Activated T-helper 2 cell treated with anti-CD3 and anti-CD28 coated beads, Interferon-gamma antibody, Interleukin-2, Interleukin-4, amounts not matched to agents 10 μg/mL and 5 μg/mL and 100 μg/mL, durations not matched to agents 14 hours and 24 hours and 36 hours (primary cell): ENCODE measurements around the gene DST. TPM values are rescaled to one million over a fixed set of nuclear protein-coding genes. Genes with fewer than 3 reads are reported as not detected.

Source experiments
- DNase-seq: peaks from one replicate; pipeline ENCODE4 v3.0.0; 2021; ENCODE audit warnings: low spot score
- H3K27ac Mint-ChIP-seq: one replicate; pipeline ENCODE4 v1.8.0; 2021; ENCODE audit warnings: mixed read lengths
- H3K27me3 Mint-ChIP-seq: one replicate; pipeline ENCODE4 v1.8.0; 2021; ENCODE audit warnings: low read depth, mixed read lengths
- H3K36me3 Mint-ChIP-seq: one replicate; pipeline ENCODE4 v1.8.0; 2021; ENCODE audit warnings: low read depth, mixed read lengths
- H3K4me1 Mint-ChIP-seq: one replicate; pipeline ENCODE4 v1.8.0; 2021; ENCODE audit warnings: low read depth, mixed read lengths
- H3K4me3 Mint-ChIP-seq: one replicate; pipeline ENCODE4 v1.8.0; 2021; ENCODE audit warnings: low read depth, mild to moderate bottlenecking, moderate library complexity, mixed read lengths
- H3K9me3 Mint-ChIP-seq: one replicate; pipeline ENCODE4 v1.8.0; 2021; ENCODE audit warnings: mixed read lengths
- intact Hi-C: fragments of 100-400 bp; cut with micrococcal nuclease; formaldehyde crosslinking; loops from one replicate; pipeline ENCODE4 v1.15.1; 2023
- total RNA-seq: library from RNA; stranded (reverse); gene quantifications from 2 replicates; pipeline ENCODE4 v1.2.3, GENCODE V29; 2022

Gene DST
- total RNA-seq = 7.2 and 11.8 TPM in 2 replicates

GRCh38 chr6:56642366-56643261 is at the start of gene DST:
DST (minus strand) TSS chr6:56642889.
- Mint-ChIP-seq H3K4me1 (no peaks in the 10 kb centered on the region), H3K4me3 (no peak within 1 kb of the TSS), H3K9me3 (no peaks in the 10 kb centered on the region), H3K27ac (no peak within 1 kb of the TSS), H3K27me3 (no peaks in the 10 kb centered on the region), H3K36me3 (no peaks in the 10 kb centered on the region)
- intact Hi-C loops = no loop called here
- DNase-seq = no peak

GRCh38 chr6:56691814-56692213 is 49.1 kb upstream of the DST start:
- Mint-ChIP-seq H3K27me3 (no peaks in the 10 kb centered on the region), H3K36me3 (no peaks in the 10 kb centered on the region), H3K9me3 (no peaks in the 10 kb centered on the region), H3K4me1 (no peaks in the 10 kb centered on the region), H3K27ac (no peak overlapping the region), H3K4me3 (no peak overlapping the region)
- DNase-seq = no peak
- intact Hi-C loops = no loop called here

GRCh38 chr6:56691286-56691595 is 48.6 kb upstream of the DST start:
- Mint-ChIP-seq H3K27ac (no peak overlapping the region), H3K9me3 (no peaks in the 10 kb centered on the region), H3K27me3 (no peaks in the 10 kb centered on the region), H3K36me3 (no peaks in the 10 kb centered on the region), H3K4me3 (no peak overlapping the region), H3K4me1 (no peaks in the 10 kb centered on the region)
- intact Hi-C loops = no loop called here
- DNase-seq = no peak

- Mint-ChIP-seq H3K27me3 (peaks cover 2% of the 10 kb centered on the region), H3K9me3 (no peaks in the 10 kb centered on the region), H3K4me3 (no peak overlapping the region), H3K36me3 (no peaks in the 10 kb centered on the region), H3K27ac (no peak overlapping the region), H3K4me1 (no peaks in the 10 kb centered on the region)
- intact Hi-C loops = no loop called here
- no peak for DNase-seq
Measured at GRCh38 chr6:56690519-56691285, 48.0 kb upstream of the DST start.

GRCh38 chr6:56689663-56690062 is 47.0 kb upstream of the DST start:
- Mint-ChIP-seq H3K27ac (no peak overlapping the region), H3K4me3 (no peak overlapping the region), H3K4me1 (no peaks in the 10 kb centered on the region), H3K27me3 (peaks cover 5% of the 10 kb centered on the region), H3K36me3 (no peaks in the 10 kb centered on the region), H3K9me3 (no peaks in the 10 kb centered on the region)
- intact Hi-C loops = no loop called here
- DNase-seq = no peak

DNA sequence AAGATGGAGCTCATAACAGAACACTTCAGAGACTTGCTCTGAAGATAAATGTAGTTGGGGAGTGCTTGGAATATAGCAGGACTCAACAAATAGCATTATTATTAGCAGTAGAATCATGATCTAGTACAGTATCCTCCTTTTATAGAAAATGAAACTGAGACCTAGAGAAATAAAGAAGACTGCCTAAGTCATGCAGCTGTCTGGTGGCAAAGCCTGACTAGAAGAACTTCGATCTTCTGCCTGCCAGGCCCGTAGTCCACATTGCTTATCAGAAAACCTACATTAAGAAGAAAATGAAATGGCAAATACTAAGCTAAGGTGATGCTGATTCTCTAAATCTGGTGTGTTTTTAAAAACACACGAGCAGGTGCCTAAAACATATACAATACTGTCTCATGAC is 46.4 kb upstream of the DST start:
- no peak overlapping the region for H3K27ac Mint-ChIP-seq
- intact Hi-C loops = no loop called here
- H3K4me1 Mint-ChIP-seq = no peaks in the 10 kb centered on the region
- H3K9me3 Mint-ChIP-seq = no peaks in the 10 kb centered on the region
- no peak for DNase-seq
- no peak overlapping the region for H3K4me3 Mint-ChIP-seq
- peaks cover 5% of the 10 kb centered on the region for H3K27me3 Mint-ChIP-seq
- no peaks in the 10 kb centered on the region for H3K36me3 Mint-ChIP-seq

DNA sequence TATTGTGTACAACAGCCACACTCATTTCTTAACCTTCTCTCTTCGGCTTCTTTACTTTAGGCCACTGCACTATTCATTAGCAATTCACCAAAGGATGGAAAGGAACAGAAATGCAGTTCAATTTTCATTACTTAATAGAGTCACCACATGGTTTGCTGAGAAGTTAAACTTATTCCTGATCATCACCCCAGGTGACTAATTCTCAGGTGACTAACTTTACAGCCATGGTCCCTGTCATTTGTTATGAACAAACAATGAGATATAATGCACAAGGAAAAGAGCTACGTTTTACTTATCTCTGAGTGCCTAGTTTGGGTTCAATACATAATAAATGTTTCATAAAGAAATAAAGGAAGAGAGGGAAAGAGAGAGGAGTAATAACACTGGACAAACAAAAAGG is 45.8 kb upstream of the DST start:
- Mint-ChIP-seq H3K4me1 (no peaks in the 10 kb centered on the region), H3K9me3 (no peaks in the 10 kb centered on the region), H3K4me3 (no peak overlapping the region), H3K27me3 (peaks cover 5% of the 10 kb centered on the region), H3K27ac (no peak overlapping the region), H3K36me3 (no peaks in the 10 kb centered on the region)
- no peak for DNase-seq
- intact Hi-C loops = no loop called here

DNA sequence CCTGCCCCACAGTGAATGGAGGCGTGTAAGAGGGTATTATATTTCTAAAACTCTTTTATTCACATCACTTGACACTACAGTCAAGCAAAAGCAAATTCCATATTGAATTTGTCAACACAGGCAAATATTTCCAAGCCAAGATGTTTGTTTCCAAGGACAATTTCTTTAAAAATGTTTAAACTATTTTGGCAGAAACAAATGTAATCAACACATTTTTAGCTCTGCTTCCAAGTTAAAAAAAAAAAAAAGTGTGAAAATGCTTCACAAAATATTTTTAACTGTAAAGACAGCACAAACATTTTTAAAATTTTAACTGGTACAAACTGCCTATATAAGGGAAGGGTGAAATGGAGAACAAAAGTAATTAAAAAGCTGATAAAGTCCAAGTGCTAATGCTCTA is 44.9 kb upstream of the DST start:
- DNase-seq = no peak
- Mint-ChIP-seq H3K4me1 (no peaks in the 10 kb centered on the region), H3K27me3 (peaks cover 5% of the 10 kb centered on the region), H3K9me3 (no peaks in the 10 kb centered on the region), H3K4me3 (no peak overlapping the region), H3K27ac (no peak overlapping the region), H3K36me3 (no peaks in the 10 kb centered on the region)
- intact Hi-C loops = no loop called here

GRCh38 chr6:56686429-56686828 is 43.7 kb upstream of the DST start:
- intact Hi-C loops = no loop called here
- Mint-ChIP-seq H3K4me3 (no peak overlapping the region), H3K27ac (no peak overlapping the region)

GRCh38 chr6:56685994-56686393 is 43.3 kb upstream of the DST start:
- no peak for DNase-seq
- Mint-ChIP-seq H3K27ac (no peak overlapping the region), H3K4me1 (no peaks in the 10 kb centered on the region), H3K4me3 (no peak overlapping the region), H3K36me3 (no peaks in the 10 kb centered on the region), H3K27me3 (peaks cover 5% of the 10 kb centered on the region), H3K9me3 (no peaks in the 10 kb centered on the region)
- intact Hi-C loops = no loop called here

More at GRCh38 chr6:56686429-56686828, 43.7 kb upstream of the DST start:
- H3K36me3 Mint-ChIP-seq = no peaks in the 10 kb centered on the region
- H3K4me1 Mint-ChIP-seq = no peaks in the 10 kb centered on the region
- peaks cover 5% of the 10 kb centered on the region for H3K27me3 Mint-ChIP-seq
- DNase-seq = no peak
- no peaks in the 10 kb centered on the region for H3K9me3 Mint-ChIP-seq

GRCh38 chr6:56685102-56685733 is 42.5 kb upstream of the DST start:
- intact Hi-C loops = no loop called here
- no peaks in the 10 kb centered on the region for H3K36me3 Mint-ChIP-seq
- H3K27ac Mint-ChIP-seq = no peak overlapping the region
- H3K4me1 Mint-ChIP-seq = no peaks in the 10 kb centered on the region
- no peaks in the 10 kb centered on the region for H3K9me3 Mint-ChIP-seq
- peaks cover 5% of the 10 kb centered on the region for H3K27me3 Mint-ChIP-seq
- no peak for DNase-seq
- no peak overlapping the region for H3K4me3 Mint-ChIP-seq

GRCh38 chr6:56684342-56685101 is 41.8 kb upstream of the DST start:
- H3K9me3 Mint-ChIP-seq = no peaks in the 10 kb centered on the region
- no peaks in the 10 kb centered on the region for H3K4me1 Mint-ChIP-seq
- H3K27me3 Mint-ChIP-seq = peaks cover 5% of the 10 kb centered on the region
- H3K27ac Mint-ChIP-seq = no peak overlapping the region
- H3K36me3 Mint-ChIP-seq = no peaks in the 10 kb centered on the region
- H3K4me3 Mint-ChIP-seq = no peak overlapping the region
- no peak for DNase-seq
- intact Hi-C loops = no loop called here
